Prostate gland (tissue), 2 donors: ENCODE results near the gene KCNK5. TPM values are rescaled to one million over a fixed set of nuclear protein-coding genes. Genes with fewer than 3 reads are reported as not detected.

Experiments used
- DNase-seq: peaks from one replicate; pipeline ENCODE4 v3.0.0-alpha.2; 2019; ENCODE audit warnings: low spot score
- H3K27ac ChIP-seq, 2 donors: fragments of 200-600 bp; sonication (generic); 2 replicates each; pipeline ENCODE4 v1.5.1; 2017 to 2019
- H3K27me3 ChIP-seq: fragments of 200-600 bp; sonication (generic); replicated peaks from 2 replicates; pipeline ENCODE4 v1.5.1; 2019; ENCODE audit not compliant: insufficient read depth
- H3K36me3 ChIP-seq, 2 donors: fragments of 200-600 bp; sonication (generic); 1 replicate in 1 of 2; 2 replicates in 1 of 2; pipeline versions ENCODE4 v1.5.1 to v1.8.1; 2017 to 2019
- H3K4me1 ChIP-seq: fragments of 200-600 bp; sonication (generic); replicated peaks from 2 replicates; pipeline ENCODE4 v1.5.1; 2019
- H3K4me3 ChIP-seq, 2 donors: fragments of 200-600 bp; sonication (generic); 2 replicates each; pipeline ENCODE4 v1.5.1; 2017 to 2019
- H3K9me3 ChIP-seq: fragments of 200-600 bp; sonication (generic); 2 replicates; pipeline ENCODE4 v1.5.1; 2017
- CTCF ChIP-seq, 4 experiments: fragments of 200-600 bp in 2 of 4; fragments of 450-650 bp in 2 of 4; sonication (generic) in 2 of 4; IDR thresholded peaks; 1 replicate in 3 of 4; 2 replicates in 1 of 4; pipeline ENCODE4 v1.5.1; 2016 to 2019; ENCODE audit warnings: antibody characterized with exemption in 4 of 4, mild to moderate bottlenecking in 2 of 4, moderate library complexity in 2 of 4
- POLR2A ChIP-seq: fragments of 450-650 bp; IDR thresholded peaks from one replicate; pipeline ENCODE4 v1.6.1; 2016; ENCODE audit warnings: antibody characterized with exemption, mild to moderate bottlenecking
- POLR2AphosphoS5 ChIP-seq: sonication (generic); formaldehyde crosslinking; IDR thresholded peaks from one replicate; pipeline ENCODE4 v1.6.1; 2017; ENCODE audit warnings: antibody characterized with exemption
- WGBS: methylation state at CpG from one replicate; pipeline ENCODE4 v1.1.5; 2018; 5-methylcytosine and 5-hydroxymethylcytosine counted together
- intact Hi-C: fragments of 100-400 bp; cut with DNase I; formaldehyde crosslinking; loops from one replicate; pipeline ENCODE4 v1.14.2; 2022
- total RNA-seq, 2 donors: library from RNA; depleted of rRNA; stranded (reverse); fragments of >200 nt; gene quantifications; one replicate each; pipeline ENCODE4 v1.1.0, GENCODE V29; 2016

KCNK5 gene
- total RNA-seq, 2 donors from 2014 or later: 1.8 to 2.7 TPM

GRCh38 chr6:39214120-39214813, 15.0 kb downstream of the KCNK5 start:
- no peak overlapping the region for H3K27ac ChIP-seq
- H3K4me3 ChIP-seq: no peak overlapping the region
- no peak for TF ChIP-seq POLR2AphosphoS5
- no peak for TF ChIP-seq CTCF (IDR thresholded peaks at IDR 0.05)
- no peak for TF ChIP-seq POLR2A
- no peaks in the 10 kb centered on the region for H3K36me3 ChIP-seq
- intact Hi-C loops: no loop called here
- no peaks in the 10 kb centered on the region for H3K9me3 ChIP-seq
- DNase-seq: no peak
- H3K27me3 ChIP-seq: no peaks in the 10 kb centered on the region
- WGBS: 71% methylated on average over 8 of the region's 8 CpGs
- H3K4me1 ChIP-seq: no peaks in the 10 kb centered on the region

GRCh38 chr6:39213195-39213920, 15.9 kb downstream of the KCNK5 start:
- no peak overlapping the region for H3K4me3 ChIP-seq
- intact Hi-C loops: no loop called here
- no peak for DNase-seq
- no peaks in the 10 kb centered on the region for H3K9me3 ChIP-seq
- TF ChIP-seq POLR2A (no peak), CTCF (IDR thresholded peaks at IDR 0.05) (no peak), POLR2AphosphoS5 (no peak)
- no peaks in the 10 kb centered on the region for H3K4me1 ChIP-seq
- H3K27me3 ChIP-seq: no peaks in the 10 kb centered on the region
- no peaks in the 10 kb centered on the region for H3K36me3 ChIP-seq
- 92% methylated on average over 8 of the region's 8 CpGs for WGBS
- no peak overlapping the region for H3K27ac ChIP-seq

- H3K9me3 ChIP-seq: no peaks in the 10 kb centered on the region
- H3K4me3 ChIP-seq: no peak overlapping the region
- intact Hi-C loops: no loop called here
- no peak overlapping the region for H3K27ac ChIP-seq
- H3K4me1 ChIP-seq: no peaks in the 10 kb centered on the region
- no peaks in the 10 kb centered on the region for H3K27me3 ChIP-seq
- H3K36me3 ChIP-seq: no peaks in the 10 kb centered on the region
- WGBS: 91% methylated on average over 10 of the region's 10 CpGs
- TF ChIP-seq POLR2A (no peak), CTCF (IDR thresholded peaks at IDR 0.05) (no peak), POLR2AphosphoS5 (no peak)
- DNase-seq: no peak
These were observed 18.1 kb downstream of the KCNK5 start for GRCh38 chr6:39211183-39211582.

GRCh38 chr6:39210450-39210849, 18.8 kb downstream of the KCNK5 start:
- TF ChIP-seq POLR2AphosphoS5 (no peak), CTCF (IDR thresholded peaks at IDR 0.05) (no peak), POLR2A (no peak)
- whole genome bisulfite sequencing: 83% methylated on average over 5 of the region's 5 CpGs
- Histone ChIP-seq H3K27ac (no peak overlapping the region), H3K4me3 (no peak overlapping the region), H3K4me1 (no peaks in the 10 kb centered on the region), H3K9me3 (no peaks in the 10 kb centered on the region), H3K36me3 (no peaks in the 10 kb centered on the region), H3K27me3 (no peaks in the 10 kb centered on the region)
- no peak for DNase-seq
- intact Hi-C loops: no loop called here

- no peaks in the 10 kb centered on the region for H3K4me1 ChIP-seq
- TF ChIP-seq POLR2AphosphoS5 (no peak), POLR2A (no peak), CTCF (IDR thresholded peaks at IDR 0.05) (no peak)
- no peak overlapping the region for H3K27ac ChIP-seq
- H3K27me3 ChIP-seq: no peaks in the 10 kb centered on the region
- no peak for DNase-seq
- no peaks in the 10 kb centered on the region for H3K9me3 ChIP-seq
- H3K36me3 ChIP-seq: no peaks in the 10 kb centered on the region
- no peak overlapping the region for H3K4me3 ChIP-seq
- WGBS: 80% methylated on average over 6 of the region's 6 CpGs
- intact Hi-C loops: no loop called here
These were observed 19.4 kb downstream of the KCNK5 start for GRCh38 chr6:39209911-39210310.
